Neural progenitor cell (in vitro differentiated cells): ENCODE data around the gene BCL2L11. TPM values are rescaled to one million over a fixed set of nuclear protein-coding genes. Genes with fewer than 3 reads are reported as not detected.
"Not testable (repeated sequence)": the region's sequence is repeated elsewhere in the genome, so short reads cannot be mapped to it uniquely, and the experiment has no call there.

Experiments used
- DNase-seq: peaks from one replicate; pipeline ENCODE4 v3.0.0-alpha.2; 2016; ENCODE audit warnings: low spot score
- H2AFZ ChIP-seq: fragments of 200-600 bp; sonication (generic); replicated peaks from 2 replicates; pipeline ENCODE4 v1.6.1; 2016; ENCODE audit warnings: antibody characterized with exemption
- H3F3A ChIP-seq: fragments of 200-600 bp; sonication (generic); 2 replicates; pipeline ENCODE4 v1.6.1; 2016; ENCODE audit warnings: antibody characterized with exemption, low read depth
- H3K27ac ChIP-seq: fragments of 200-600 bp; sonication (generic); 2 replicates; pipeline ENCODE4 v1.5.1; 2016; ENCODE audit warnings: mild to moderate bottlenecking
- H3K27me3 ChIP-seq: fragments of 200-600 bp; sonication (generic); 2 replicates; pipeline ENCODE4 v1.6.1; 2016; ENCODE audit warnings: mild to moderate bottlenecking, moderate library complexity
- H3K36me3 ChIP-seq: fragments of 200-600 bp; sonication (generic); 2 replicates; pipeline ENCODE4 v1.5.1; 2016
- H3K4me1 ChIP-seq: fragments of 200-600 bp; sonication (generic); 2 replicates; pipeline ENCODE4 v1.6.1; 2016; ENCODE audit warnings: mixed run types
- H3K4me2 ChIP-seq: fragments of 200-600 bp; sonication (generic); 2 replicates; pipeline ENCODE4 v1.6.1; 2016
- H3K4me3 ChIP-seq: fragments of 200-600 bp; sonication (generic); 2 replicates; pipeline ENCODE4 v1.5.1; 2016
- H3K79me2 ChIP-seq: fragments of 200-600 bp; sonication (generic); 2 replicates; pipeline ENCODE4 v1.6.1; 2016; ENCODE audit warnings: low read depth
- H3K9ac ChIP-seq: fragments of 200-600 bp; sonication (generic); 2 replicates; pipeline ENCODE4 v1.6.1; 2016
- H3K9me3 ChIP-seq: fragments of 200-600 bp; sonication (generic); 2 replicates; pipeline ENCODE4 v1.5.1; 2016; ENCODE audit warnings: low read depth
- H4K20me1 ChIP-seq: fragments of 200-600 bp; sonication (generic); 2 replicates; pipeline ENCODE4 v1.6.1; 2016; ENCODE audit warnings: low read depth
- H3K27ac Mint-ChIP-seq: 3 replicates; pipeline ENCODE4 v1.8.0; 2021; ENCODE audit warnings: mixed read lengths
- H3K27me3 Mint-ChIP-seq: 2 replicates; pipeline ENCODE4 v1.8.0; 2022; ENCODE audit warnings: low read depth, mild to moderate bottlenecking, inconsistent platforms, moderate library complexity, mixed read lengths; ENCODE audit not compliant: insufficient read depth
- H3K36me3 Mint-ChIP-seq: 3 replicates; pipeline ENCODE4 v1.8.0; 2021; ENCODE audit warnings: mixed read lengths
- H3K4me1 Mint-ChIP-seq: 3 replicates; pipeline ENCODE4 v1.8.0; 2021; ENCODE audit warnings: mixed read lengths
- H3K4me3 Mint-ChIP-seq: 3 replicates; pipeline ENCODE4 v1.8.0; 2021; ENCODE audit warnings: mild to moderate bottlenecking, moderate library complexity, mixed read lengths
- H3K9me3 Mint-ChIP-seq: 3 replicates; pipeline ENCODE4 v1.8.0; 2020; ENCODE audit warnings: mixed read lengths
- CTCF ChIP-seq: fragments of 200-600 bp; sonication (generic); IDR thresholded peaks from 2 replicates; pipeline ENCODE4 v1.5.1; 2017; ENCODE audit warnings: antibody characterized with exemption, mild to moderate bottlenecking
- EZH2 ChIP-seq: fragments of 200-600 bp; sonication (generic); IDR thresholded peaks from 2 replicates; pipeline ENCODE4 v1.6.1; 2017; ENCODE audit warnings: antibody characterized with exemption, mild to moderate bottlenecking, moderate library complexity
- EZH2phosphoT487 ChIP-seq: fragments of 200-600 bp; sonication (generic); IDR thresholded peaks from 2 replicates; pipeline ENCODE4 v1.6.1; 2017; ENCODE audit warnings: antibody characterized with exemption
- total RNA-seq: library from RNA; depleted of rRNA; stranded (reverse); fragments of >200 nt; gene quantifications from 2 replicates; pipeline ENCODE4 v1.2.3, GENCODE V29; 2015; ENCODE audit warnings: low replicate concordance

The BCL2L11 gene
- total RNA-seq, result 46.9 and 54.9 TPM in 2 replicates

GRCh38 chr2:111120253-111121027, at the start of gene BCL2L11:
BCL2L11 (plus strand) TSS chr2:111120914; CDS start chr2:111123746, 2,832 bp downstream.
- Histone ChIP-seq H3K27ac (peak within 1 kb of the TSS; percentile 49), H3K4me2 (peak within 1 kb of the TSS; percentile 92), H4K20me1 (peaks cover 43% of the 10 kb centered on the region), H3K36me3 (peaks cover 12% of the 10 kb centered on the region), H3K27me3 (peaks cover 42% of the 10 kb centered on the region), H3K9me3 (no peaks in the 10 kb centered on the region), H3K4me1 (peaks cover 35% of the 10 kb centered on the region), H3K4me3 (peak within 1 kb of the TSS; percentile 95), H3K79me2 (peaks cover 43% of the 10 kb centered on the region), H3F3A (peaks cover 45% of the 10 kb centered on the region), H2AFZ (peak within 1 kb of the TSS; percentile 6), H3K9ac (peak within 1 kb of the TSS; percentile 54)
- Mint-ChIP-seq H3K4me3 (peak within 1 kb of the TSS; percentile 95), H3K9me3 (no peaks in the 10 kb centered on the region), H3K4me1 (peaks cover 33% of the 10 kb centered on the region), H3K27ac (no peak within 1 kb of the TSS), H3K27me3 (peaks cover 38% of the 10 kb centered on the region), H3K36me3 (peaks cover 13% of the 10 kb centered on the region)
- TF ChIP-seq CTCF (peak; percentile 58), EZH2 (no peak), EZH2phosphoT487 (no peak)
- DNase-seq, result peak; percentile 97

- Histone ChIP-seq H2AFZ (no peak overlapping the region), H3K79me2 (no peaks in the 10 kb centered on the region), H4K20me1 (no peaks in the 10 kb centered on the region), H3K9me3 (peaks cover 21% of the 10 kb centered on the region), H3K27me3 (no peaks in the 10 kb centered on the region), H3K4me2 (no peak overlapping the region), H3K36me3 (no peaks in the 10 kb centered on the region), H3K27ac (no peak overlapping the region), H3F3A (no peaks in the 10 kb centered on the region), H3K9ac (no peak overlapping the region), H3K4me3 (no peak overlapping the region), H3K4me1 (no peaks in the 10 kb centered on the region)
- no peak overlapping the region for H3K4me3 Mint-ChIP-seq
- H3K27me3 Mint-ChIP-seq, result no peaks in the 10 kb centered on the region
- H3K9me3 Mint-ChIP-seq, result peaks cover 18% of the 10 kb centered on the region
- TF ChIP-seq EZH2phosphoT487 (no peak), EZH2 (no peak), CTCF (no peak)
- DNase-seq, result no peak
- no peaks in the 10 kb centered on the region for H3K36me3 Mint-ChIP-seq
- peaks cover 10% of the 10 kb centered on the region for H3K4me1 Mint-ChIP-seq
- no peak overlapping the region for H3K27ac Mint-ChIP-seq
These were observed 49.0 kb upstream of the BCL2L11 start for GRCh38 chr2:111071600-111072171.

GRCh38 chr2:111072220-111072871, 48.4 kb upstream of the BCL2L11 start:
- Histone ChIP-seq H3K9me3 (peaks cover 21% of the 10 kb centered on the region), H3K4me1 (no peaks in the 10 kb centered on the region), H3K79me2 (no peaks in the 10 kb centered on the region), H3K4me2 (no peak overlapping the region), H2AFZ (no peak overlapping the region), H3F3A (no peaks in the 10 kb centered on the region), H3K4me3 (no peak overlapping the region), H3K9ac (no peak overlapping the region), H3K27ac (no peak overlapping the region), H4K20me1 (no peaks in the 10 kb centered on the region), H3K27me3 (no peaks in the 10 kb centered on the region), H3K36me3 (no peaks in the 10 kb centered on the region)
- H3K4me3 Mint-ChIP-seq, result no peak overlapping the region
- TF ChIP-seq EZH2 (no peak), EZH2phosphoT487 (no peak), CTCF (no peak)
- H3K9me3 Mint-ChIP-seq, result peaks cover 20% of the 10 kb centered on the region
- DNase-seq, result no peak
- no peak overlapping the region for H3K27ac Mint-ChIP-seq
- H3K27me3 Mint-ChIP-seq, result no peaks in the 10 kb centered on the region
- H3K36me3 Mint-ChIP-seq, result no peaks in the 10 kb centered on the region
- peaks cover 10% of the 10 kb centered on the region for H3K4me1 Mint-ChIP-seq

GRCh38 chr2:111082659-111083058, 38.1 kb upstream of the BCL2L11 start:
- H3K4me2 ChIP-seq, H3K79me2 ChIP-seq, H3K27me3 ChIP-seq, H2AFZ ChIP-seq, H3K36me3 Mint-ChIP-seq, H3K4me1 Mint-ChIP-seq, H3K27ac ChIP-seq, H3K36me3 ChIP-seq, H3K4me1 ChIP-seq, H3F3A ChIP-seq, H3K27me3 Mint-ChIP-seq, H4K20me1 ChIP-seq, H3K9me3 ChIP-seq, H3K4me3 Mint-ChIP-seq, H3K4me3 ChIP-seq, H3K27ac Mint-ChIP-seq, DNase-seq, H3K9ac ChIP-seq: not testable (repeated sequence)
- peaks cover 18% of the 10 kb centered on the region for H3K9me3 Mint-ChIP-seq
